Measurements from ENCODE around the gene RAB37. TPM values are rescaled to one million over a fixed set of nuclear protein-coding genes. Genes with fewer than 3 reads are reported as not detected.

Gene RAB37
- total RNA-seq, 1 donor, result not detected

GRCh38 chr17:74722782-74723181 lies 14.3 kb upstream of the RAB37 start:
- DNase-seq (ENCODE audit: low read depth), result no peak
- TF ChIP-seq CTCF (IDR thresholded peaks at IDR 0.05; ENCODE audit: insufficient read depth, low read depth, low read length), result no peak
- no peak overlapping the region for H3K4me3 ChIP-seq (ENCODE audit: low read depth, low read length)

GRCh38 chr17:74723891-74724290 lies 13.2 kb upstream of the RAB37 start:
- DNase-seq (ENCODE audit: low read depth), result no peak
- TF ChIP-seq CTCF (IDR thresholded peaks at IDR 0.05; ENCODE audit: insufficient read depth, low read depth, low read length), result no peak
- no peak overlapping the region for H3K4me3 ChIP-seq (ENCODE audit: low read depth, low read length)

- no peak for TF ChIP-seq CTCF (IDR thresholded peaks at IDR 0.05; ENCODE audit: insufficient read depth, low read depth, low read length)
- no peak for DNase-seq (ENCODE audit: low read depth)
- H3K4me3 ChIP-seq (ENCODE audit: low read depth, low read length), result no peak overlapping the region
Measured at GRCh38 chr17:74725111-74725510, 11.9 kb upstream of the RAB37 start.

- DNase-seq (ENCODE audit: low read depth), result no peak
Measured at GRCh38 chr17:74728033-74728701, 8.9 kb upstream of the RAB37 start.

GRCh38 chr17:74728702-74729075 lies 8.4 kb upstream of the RAB37 start:
- H3K4me3 ChIP-seq (ENCODE audit: low read depth, low read length), result no peak overlapping the region
- no peak for DNase-seq (ENCODE audit: low read depth)
- TF ChIP-seq CTCF (IDR thresholded peaks at IDR 0.05; ENCODE audit: insufficient read depth, low read depth, low read length), result no peak

More at GRCh38 chr17:74728033-74728701, 8.9 kb upstream of the RAB37 start:
- no peak for TF ChIP-seq CTCF (IDR thresholded peaks at IDR 0.05; ENCODE audit: insufficient read depth, low read depth, low read length)
- no peak overlapping the region for H3K4me3 ChIP-seq (ENCODE audit: low read depth, low read length)

- H3K4me3 ChIP-seq (ENCODE audit: low read depth, low read length), result no peak overlapping the region
- no peak for DNase-seq (ENCODE audit: low read depth)
- no peak for TF ChIP-seq CTCF (IDR thresholded peaks at IDR 0.05; ENCODE audit: insufficient read depth, low read depth, low read length)
Measured at GRCh38 chr17:74729368-74729767, 7.7 kb upstream of the RAB37 start.

GRCh38 chr17:74729866-74730265 lies 7.2 kb upstream of the RAB37 start:
- DNase-seq (ENCODE audit: low read depth), result no peak
- no peak for TF ChIP-seq CTCF (IDR thresholded peaks at IDR 0.05; ENCODE audit: insufficient read depth, low read depth, low read length)
- H3K4me3 ChIP-seq (ENCODE audit: low read depth, low read length), result no peak overlapping the region

Data from fibroblast of villous mesenchyme (primary cell).